HCT116 (cell line): ENCODE results near the gene PXMP2. TPM values are rescaled to one million over a fixed set of nuclear protein-coding genes. Genes with fewer than 3 reads are reported as not detected.

Experiments used
- ATAC-seq: fragments of 200-7000 bp; cut with Tn5 transposase; 2 replicates; pipeline ENCODE4 v1.9.1; 2020; ENCODE audit warnings: mild to moderate bottlenecking, moderate library complexity
- BruUV-seq: library from RNA; stranded (reverse); fragments of 400-500 nt; replicated peaks from 2 replicates; lab custom pipeline; 2021; lab: Mats Ljungman, UMichigan
- CTCF ChIA-PET: fragments of 300-600 bp; sonication (Branson Sonifier 250); formaldehyde crosslinking; loops from one replicate; lab custom pipeline; 2021; ENCODE audit warnings: antibody characterized with exemption; lab: Charles Lee
- POLR2A ChIA-PET: fragments of 300-600, 350-600 bp; sonication (Branson Sonifier 250); formaldehyde crosslinking; loops from one replicate; lab custom pipeline; 2021; ENCODE audit warnings: antibody characterized with exemption; lab: Charles Lee
- RAD21 ChIA-PET, 2 experiments: fragments of 300-600 bp; sonication (Branson Sonifier 250); formaldehyde crosslinking; loops; one replicate each; lab custom pipeline; 2023; ENCODE audit warnings: low total read pairs in 2 of 2; ENCODE audit not compliant: uncharacterized antibody in 2 of 2, unreplicated experiment in 2 of 2, low non-redundant PET in 1 of 2; lab: Charles Lee
- DNase-seq: peaks from one replicate; pipeline ENCODE4 v3.0.0-alpha.2; 2010; ENCODE audit warnings: low read depth, low spot score
- H2AFZ ChIP-seq: fragments of 200-600 bp; shearing (Covaris generic), sonication (generic); 2 replicates; pipeline ENCODE4 v1.6.1; 2017; ENCODE audit warnings: low read depth, mixed run types, mixed read lengths, antibody characterized with exemption, low read length; ENCODE audit not compliant: poor library complexity, severe bottlenecking
- H3K27ac ChIP-seq: 2 replicates; pipeline ENCODE4 v1.5.1; 2012; ENCODE audit warnings: low read depth, low read length
- H3K27me3 ChIP-seq: fragments of 200-600 bp; sonication (generic); 2 replicates; pipeline ENCODE4 v1.6.1; 2016; ENCODE audit warnings: mixed run types, low read length, mixed read lengths; ENCODE audit not compliant: insufficient read depth
- H3K36me3 ChIP-seq, 2 experiments: fragments of 200-500 bp in 1 of 2; fragments of 200-600 bp in 1 of 2; sonication (Bioruptor generic) in 1 of 2; sonication (generic) in 1 of 2; 2 replicates each; pipeline versions ENCODE4 v1.5.1 to v1.6.1; 2014 to 2016; ENCODE audit warnings: low read length in 2 of 2, inconsistent platforms in 1 of 2, mixed read lengths in 1 of 2, mixed run types in 1 of 2; ENCODE audit not compliant: insufficient read depth in 2 of 2, control insufficient read depth in 1 of 2
- H3K4me1 ChIP-seq, 2 experiments: fragments of 200-600 bp in 1 of 2; sonication (generic) in 1 of 2; 2 replicates each; pipeline versions ENCODE4 v1.5.1 to v1.6.1; 2012 to 2017; ENCODE audit warnings: low read length in 2 of 2, inconsistent platforms in 1 of 2, mild to moderate bottlenecking in 1 of 2, mixed read lengths in 1 of 2, mixed run types in 1 of 2, moderate library complexity in 1 of 2; ENCODE audit not compliant: insufficient read depth in 2 of 2, control insufficient read depth in 1 of 2
- H3K4me2 ChIP-seq: fragments of 200-600 bp; sonication (generic); 2 replicates; pipeline ENCODE4 v1.6.1; 2017; ENCODE audit warnings: mixed run types, low read length, mixed read lengths
- H3K4me3 ChIP-seq, 2 experiments: fragments of 200-600 bp in 1 of 2; sonication (generic) in 1 of 2; replicated peaks in 1 of 2; 2 replicates each; pipeline ENCODE4 v1.5.1; 2011 to 2016; ENCODE audit warnings: low read length in 2 of 2, control low read depth in 1 of 2, low read depth in 1 of 2, mild to moderate bottlenecking in 1 of 2, mixed read lengths in 1 of 2, mixed run types in 1 of 2
- H3K79me2 ChIP-seq: fragments of 200-600 bp; sonication (generic); 2 replicates; pipeline ENCODE4 v1.6.1; 2017; ENCODE audit warnings: mild to moderate bottlenecking, mixed run types, low read length, moderate library complexity, mixed read lengths; ENCODE audit not compliant: insufficient read depth
- H3K9ac ChIP-seq: fragments of 200-600 bp; sonication (generic); 2 replicates; pipeline ENCODE4 v1.6.1; 2016; ENCODE audit warnings: low read length, mixed read lengths
- H3K9me2 ChIP-seq: fragments of 200-600 bp; sonication (generic), shearing (Covaris generic); 2 replicates; pipeline ENCODE4 v1.6.1; 2017; ENCODE audit warnings: mixed run types, mild to moderate bottlenecking, moderate library complexity; ENCODE audit not compliant: insufficient read depth
- H3K9me3 ChIP-seq, 2 experiments: fragments of 200-500 bp in 1 of 2; fragments of 200-600 bp in 1 of 2; sonication (Bioruptor generic) in 1 of 2; sonication (generic) in 1 of 2; 2 replicates each; pipeline ENCODE4 v1.6.1; 2014 to 2017; ENCODE audit warnings: low read length in 2 of 2, mixed read lengths in 2 of 2, inconsistent platforms in 1 of 2, low read depth in 1 of 2, mild to moderate bottlenecking in 1 of 2, mixed run types in 1 of 2, moderate library complexity in 1 of 2; ENCODE audit not compliant: control insufficient read depth in 1 of 2, insufficient read depth in 1 of 2
- H4K20me1 ChIP-seq: fragments of 200-600 bp; sonication (generic), shearing (Covaris generic); 2 replicates; pipeline ENCODE4 v1.6.1; 2017; ENCODE audit warnings: mixed run types, mild to moderate bottlenecking, moderate library complexity; ENCODE audit not compliant: insufficient read depth
- CBX3 ChIP-seq: IDR thresholded peaks from 2 replicates; pipeline ENCODE4 v1.6.1; 2012; ENCODE audit warnings: low read depth
- CEBPB ChIP-seq: IDR thresholded peaks from 2 replicates; pipeline ENCODE4 v1.6.1; 2012; ENCODE audit warnings: low read depth
- EGR1 ChIP-seq: IDR thresholded peaks from 2 replicates; pipeline ENCODE4 v1.6.1; 2012; ENCODE audit warnings: low read depth
- ELF1 ChIP-seq: IDR thresholded peaks from 2 replicates; pipeline ENCODE4 v1.6.1; 2012; ENCODE audit warnings: low read depth, borderline replicate concordance
- EZH2 ChIP-seq: fragments of 200-600 bp; sonication (generic); IDR thresholded peaks from 2 replicates; pipeline ENCODE4 v1.6.1; 2017; ENCODE audit warnings: antibody characterized with exemption, mixed run types
- EZH2phosphoT487 ChIP-seq: fragments of 200-600 bp; IDR thresholded peaks from 2 replicates; pipeline ENCODE4 v1.6.1; 2018; ENCODE audit warnings: antibody characterized with exemption, borderline replicate concordance
- FOSL1 ChIP-seq: IDR thresholded peaks from 2 replicates; pipeline ENCODE4 v1.6.1; 2012; ENCODE audit warnings: low read depth
- JUND ChIP-seq: IDR thresholded peaks from 2 replicates; pipeline ENCODE4 v1.6.1; 2012
- POLR2A ChIP-seq: IDR thresholded peaks from 2 replicates; pipeline ENCODE4 v1.7.0; 2011; ENCODE audit warnings: borderline replicate concordance; ENCODE audit not compliant: insufficient read depth, insufficient read length; ENCODE audit errors: extremely low read depth
- POLR2AphosphoS5 ChIP-seq: IDR thresholded peaks from 2 replicates; pipeline ENCODE4 v1.6.1; 2011; ENCODE audit warnings: mild to moderate bottlenecking, low read depth, low read length, moderate library complexity
- RAD21 ChIP-seq: IDR thresholded peaks from 2 replicates; pipeline ENCODE4 v1.6.1; 2012; ENCODE audit warnings: low read depth, mild to moderate bottlenecking
- REST ChIP-seq: IDR thresholded peaks from 2 replicates; pipeline ENCODE4 v1.6.1; 2012; ENCODE audit warnings: low read depth
- SIN3A ChIP-seq: IDR thresholded peaks from 2 replicates; pipeline ENCODE4 v1.6.1; 2012; ENCODE audit warnings: low read depth
- SP1 ChIP-seq: IDR thresholded peaks from 2 replicates; pipeline ENCODE4 v1.6.1; 2012; ENCODE audit warnings: low read depth
- SRF ChIP-seq: IDR thresholded peaks from 2 replicates; pipeline ENCODE4 v1.6.1; 2012; ENCODE audit warnings: low read depth
- TCF7L2 ChIP-seq: IDR thresholded peaks from 2 replicates; pipeline ENCODE4 v1.7.0; 2011; ENCODE audit warnings: borderline replicate concordance, inconsistent platforms; ENCODE audit not compliant: insufficient read depth, insufficient read length; ENCODE audit errors: extremely low read depth
- YY1 ChIP-seq: IDR thresholded peaks from 2 replicates; pipeline ENCODE4 v1.6.1; 2011; ENCODE audit warnings: low read length, low read depth, moderate library complexity, mild to moderate bottlenecking; ENCODE audit not compliant: insufficient replicate concordance; ENCODE audit errors: extremely low read depth
- ZBTB33 ChIP-seq: IDR thresholded peaks from 2 replicates; pipeline ENCODE4 v1.6.1; 2011; ENCODE audit warnings: mild to moderate bottlenecking, low read length, moderate library complexity; ENCODE audit not compliant: insufficient replicate concordance; ENCODE audit errors: extremely low read depth
- ZFX ChIP-seq: fragments of 450-650 bp; IDR thresholded peaks from 2 replicates; pipeline ENCODE4 v1.6.1; 2017
- ZNF274 ChIP-seq: fragments of 200-500 bp; sonication (Bioruptor generic); IDR thresholded peaks from 2 replicates; pipeline ENCODE4 v1.6.1; 2014; ENCODE audit warnings: mild to moderate bottlenecking, low read depth, low read length, inconsistent platforms
- intact Hi-C: fragments of 100-400 bp; cut with micrococcal nuclease; formaldehyde crosslinking; loops from 2 replicates; pipeline ENCODE4 v1.10.0; 2022
- total RNA-seq: library from RNA; stranded (reverse); gene quantifications from one replicate; pipeline ENCODE4 v1.2.1, GENCODE V29; 2021; ENCODE audit not compliant: unreplicated experiment

The PXMP2 gene
- total RNA-seq, 1 experiment from 2014 or later: 30.9 TPM

DNA sequence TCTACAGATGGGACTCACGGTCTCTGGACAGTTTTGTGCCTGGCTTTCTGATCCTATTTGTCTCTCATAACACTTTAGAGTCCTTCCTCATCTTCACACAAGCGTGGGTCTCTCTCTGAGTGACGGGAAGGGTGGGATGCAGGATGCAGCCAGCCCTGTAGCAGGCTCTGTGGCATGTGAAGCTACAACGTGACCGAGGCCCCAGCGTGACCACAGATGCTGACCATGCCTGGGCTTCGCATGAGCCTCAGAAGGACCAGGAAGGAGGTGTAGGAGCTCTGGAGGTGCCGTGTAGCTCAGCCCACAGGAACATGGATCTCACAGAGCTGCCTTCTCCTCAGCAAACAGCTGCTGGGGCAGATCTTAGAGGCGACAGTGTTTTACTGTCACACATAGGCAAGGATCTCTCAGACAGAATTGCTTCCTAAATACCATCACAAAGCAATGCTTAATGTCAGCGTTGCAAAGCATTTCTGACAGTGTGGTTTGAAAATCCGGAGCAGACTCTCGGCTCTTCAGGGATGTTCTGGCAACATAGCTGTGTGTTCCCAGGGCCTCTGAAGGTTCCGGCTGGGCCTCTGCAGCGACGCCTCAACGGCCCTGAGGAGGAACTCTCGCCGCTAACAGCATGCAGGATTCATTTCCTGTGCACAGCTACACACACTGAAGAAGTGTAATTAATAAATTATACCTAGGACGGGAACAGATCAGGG lies 52.4 kb downstream of the PXMP2 start:
- RAD21 ChIA-PET: no interaction called here

More for the DNA sequence above, 52.4 kb downstream of the PXMP2 start:
- 0 out of 2 replicates have a peak, but pooled peaks cover 7% of the 10 kb centered on the region for H4K20me1 ChIP-seq
- no peak for TF ChIP-seq EZH2
- TF ChIP-seq REST: no peak
- TF ChIP-seq EGR1: no peak
- no peak for TF ChIP-seq POLR2AphosphoS5
- TF ChIP-seq SIN3A: no peak
- no peak for TF ChIP-seq SRF
- no peak for TF ChIP-seq CEBPB
- TF ChIP-seq POLR2A: no peak
- no peak for TF ChIP-seq SP1
- no peak for TF ChIP-seq FOSL1
- no peak for TF ChIP-seq TCF7L2
- TF ChIP-seq JUND: no peak
- no peak for TF ChIP-seq ELF1
- no peak for TF ChIP-seq ZBTB33
- no peak for TF ChIP-seq YY1
- TF ChIP-seq RAD21: no peak
- TF ChIP-seq ZNF274: no peak
- no peak for TF ChIP-seq CBX3
- no peak for TF ChIP-seq EZH2phosphoT487
- no peak for TF ChIP-seq ZFX
- TF ChIP-seq, all 23 proteins: peak for 0
- ChIA-PET POLR2A (no interaction called here), CTCF (no interaction called here)
- DNase-seq: no peak
- Histone ChIP-seq H3K9ac (no peak overlapping the region), H3K27ac (no peak overlapping the region), H3K9me2 (no peaks in the 10 kb centered on the region), H3K36me3 (peaks cover 56 to 67% of the 10 kb centered on the region in 2 experiments), H3K9me3 (no peaks in the 10 kb centered on the region), H3K27me3 (no peaks in the 10 kb centered on the region), H2AFZ (no peak overlapping the region), H3K79me2 (peaks cover 34% of the 10 kb centered on the region), H3K4me1 (no peaks in the 10 kb centered on the region), H3K4me3 (no peak overlapping the region), H3K4me2 (no peak overlapping the region)
- no peak for ATAC-seq
- BruUV-seq: no TSS peak
- intact Hi-C loops: no loop called here
